Measurements from ENCODE around the gene PRODH2. TPM values are rescaled to one million over a fixed set of nuclear protein-coding genes. Genes with fewer than 3 reads are reported as not detected.
A peak's percentile ranks its signal among the peaks of the same experiment; 100 is the strongest.

The PRODH2 gene
- total RNA-seq, 1 experiment from 2014 or later, result not detected

GRCh38 chr19:35756377-35757230 is 56.0 kb downstream of the PRODH2 start, which contains the start of gene HSPB6:
Gene HSPB6 (minus strand): TSS chr19:35757029. CDS start chr19:35757008, 21 bp downstream.
- Histone ChIP-seq H3K9me3 (ENCODE audit: insufficient read depth, low read depth) (no peaks in the 10 kb centered on the region), H3K4me1 (replicated peaks; ENCODE audit: insufficient read depth) (peaks cover 13% of the 10 kb centered on the region), H3K9me2 (ENCODE audit: insufficient read depth) (no peaks in the 10 kb centered on the region), H3K36me3 (ENCODE audit: low read depth) (no peaks in the 10 kb centered on the region; the same call in 1 of the 2 replicates), H3K27me3 (ENCODE audit: insufficient read depth, low read depth) (no peaks in the 10 kb centered on the region), H3F3A (ENCODE audit: insufficient read depth, low read depth) (peaks cover 19% of the 10 kb centered on the region), H3K4me3 (peak within 1 kb of the TSS; percentile 67), H2AFZ (peak within 1 kb of the TSS; percentile 75), H4K20me1 (ENCODE audit: insufficient read depth) (peaks cover 4% of the 10 kb centered on the region; the same call in 1 of the 2 replicates), H3K27ac (peak within 1 kb of the TSS; percentile 67), H3K4me2 (peak within 1 kb of the TSS; percentile 95), H3K79me2 (ENCODE audit: low read depth) (peaks cover 19% of the 10 kb centered on the region)
- ChIA-PET CTCF (no interaction called here), POLR2A (ENCODE audit: unreplicated experiment) (interaction anchor here (0.6 kb wide), 1 partner anchor 8 kb away, joined by 6 read pairs; the partner anchor contains the start of gene LIN37)
- intact Hi-C loops (cut with micrococcal nuclease; ENCODE audit: unreplicated experiment), result no loop called here
- no peak for DNase-seq
- TF ChIP-seq EZH2 (IDR thresholded peaks at IDR 0.05; ENCODE audit: low read depth), result no peak
- TF ChIP-seq CTCF (conservative IDR thresholded peaks at IDR 0.05), result no peak
- no TSS peak for BruUV-seq (replicated peaks)

- no peak for TF ChIP-seq CTCF (conservative IDR thresholded peaks at IDR 0.05)
- TF ChIP-seq EZH2 (IDR thresholded peaks at IDR 0.05; ENCODE audit: low read depth), result no peak
- no peak overlapping the region for H3K4me3 ChIP-seq
- ChIA-PET POLR2A (ENCODE audit: unreplicated experiment) (no interaction called here), CTCF (no interaction called here)
- intact Hi-C loops (cut with micrococcal nuclease; ENCODE audit: unreplicated experiment), result no loop called here
- no peaks in the 10 kb centered on the region for H3K27me3 ChIP-seq (ENCODE audit: insufficient read depth, low read depth)
- H2AFZ ChIP-seq, result no peak overlapping the region
- peaks cover 13% of the 10 kb centered on the region for H3F3A ChIP-seq (ENCODE audit: insufficient read depth, low read depth)
- H3K4me2 ChIP-seq, result no peak overlapping the region
- no peaks in the 10 kb centered on the region for H3K9me2 ChIP-seq (ENCODE audit: insufficient read depth)
- BruUV-seq (replicated peaks), result no TSS peak
- no peak overlapping the region for H3K27ac ChIP-seq
- peaks cover 4% of the 10 kb centered on the region; the same call in 1 of the 2 replicates for H4K20me1 ChIP-seq (ENCODE audit: insufficient read depth)
- no peak for DNase-seq
- H3K36me3 ChIP-seq (ENCODE audit: low read depth), result no peaks in the 10 kb centered on the region; the same call in 1 of the 2 replicates
- H3K79me2 ChIP-seq (ENCODE audit: low read depth), result peaks cover 19% of the 10 kb centered on the region
- H3K9me3 ChIP-seq (ENCODE audit: insufficient read depth, low read depth), result no peaks in the 10 kb centered on the region
- peaks cover 13% of the 10 kb centered on the region for H3K4me1 ChIP-seq (replicated peaks; ENCODE audit: insufficient read depth)
These were observed 56.9 kb downstream of the PRODH2 start for GRCh38 chr19:35755550-35756376.

- Histone ChIP-seq H3K27me3 (ENCODE audit: insufficient read depth, low read depth) (no peaks in the 10 kb centered on the region), H3K9me3 (ENCODE audit: insufficient read depth, low read depth) (no peaks in the 10 kb centered on the region), H3F3A (ENCODE audit: insufficient read depth, low read depth) (peaks cover 8% of the 10 kb centered on the region; the same call in 1 of the 2 replicates), H4K20me1 (ENCODE audit: insufficient read depth) (peaks cover 4% of the 10 kb centered on the region; the same call in 1 of the 2 replicates), H3K27ac (no peak overlapping the region), H3K36me3 (ENCODE audit: low read depth) (no peaks in the 10 kb centered on the region; the same call in 1 of the 2 replicates), H3K9me2 (ENCODE audit: insufficient read depth) (no peaks in the 10 kb centered on the region), H3K79me2 (ENCODE audit: low read depth) (peaks cover 16% of the 10 kb centered on the region), H3K4me2 (no peak overlapping the region), H3K4me1 (replicated peaks; ENCODE audit: insufficient read depth) (peaks cover 19% of the 10 kb centered on the region), H3K4me3 (no peak overlapping the region), H2AFZ (no peak overlapping the region)
- no TSS peak for BruUV-seq (replicated peaks)
- DNase-seq, result no peak
- POLR2A ChIA-PET (ENCODE audit: unreplicated experiment), result no interaction called here
- intact Hi-C loops (cut with micrococcal nuclease; ENCODE audit: unreplicated experiment), result no loop called here
- no peak for TF ChIP-seq EZH2 (IDR thresholded peaks at IDR 0.05; ENCODE audit: low read depth)
- no peak for TF ChIP-seq CTCF (conservative IDR thresholded peaks at IDR 0.05)
- CTCF ChIA-PET, result no interaction called here
These were observed 57.5 kb downstream of the PRODH2 start for GRCh38 chr19:35755131-35755549.
